GM03348 (cell line): ENCODE data around the gene MACF1.
"Not testable (repeated sequence)": the region's sequence is repeated elsewhere in the genome, so short reads cannot be mapped to it uniquely, and the experiment has no call there.

Source experiments
- DNase-seq: peaks from one replicate; pipeline ENCODE4 v3.0.0; 2012; ENCODE audit warnings: low spot score

MACF1 gene

GRCh38 chr1:39469150-39469549 lies 264.7 kb downstream of the MACF1 start:
- DNase-seq: no peak

GRCh38 chr1:39470040-39470439 lies 265.5 kb downstream of the MACF1 start:
- no peak for DNase-seq

GRCh38 chr1:39472826-39473225 lies 268.3 kb downstream of the MACF1 start:
- DNase-seq: no peak

DNA sequence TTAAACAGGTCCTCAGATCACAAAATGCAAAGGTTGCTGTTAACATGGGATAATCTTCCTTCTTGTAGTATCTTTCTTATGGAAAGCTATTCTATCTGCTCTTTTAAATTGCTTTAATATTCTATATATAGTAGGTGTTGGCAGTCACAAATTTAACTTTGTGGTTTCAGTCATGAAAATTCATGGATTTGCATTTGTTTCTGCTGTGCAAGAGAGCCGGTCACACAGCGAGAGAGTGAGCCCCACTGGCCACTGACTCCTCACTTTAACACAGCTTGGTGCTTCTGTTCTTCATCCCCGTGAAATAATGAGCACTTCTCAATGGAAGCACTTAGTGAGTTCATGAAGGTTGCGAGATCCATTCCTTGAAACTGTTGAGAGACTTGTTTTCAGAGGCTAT lies 268.8 kb downstream of the MACF1 start:
- no peak for DNase-seq

GRCh38 chr1:39474810-39475209 lies 270.3 kb downstream of the MACF1 start:
- no peak for DNase-seq

GRCh38 chr1:39475551-39475950 lies 271.1 kb downstream of the MACF1 start:
- DNase-seq: not testable (repeated sequence)

DNA sequence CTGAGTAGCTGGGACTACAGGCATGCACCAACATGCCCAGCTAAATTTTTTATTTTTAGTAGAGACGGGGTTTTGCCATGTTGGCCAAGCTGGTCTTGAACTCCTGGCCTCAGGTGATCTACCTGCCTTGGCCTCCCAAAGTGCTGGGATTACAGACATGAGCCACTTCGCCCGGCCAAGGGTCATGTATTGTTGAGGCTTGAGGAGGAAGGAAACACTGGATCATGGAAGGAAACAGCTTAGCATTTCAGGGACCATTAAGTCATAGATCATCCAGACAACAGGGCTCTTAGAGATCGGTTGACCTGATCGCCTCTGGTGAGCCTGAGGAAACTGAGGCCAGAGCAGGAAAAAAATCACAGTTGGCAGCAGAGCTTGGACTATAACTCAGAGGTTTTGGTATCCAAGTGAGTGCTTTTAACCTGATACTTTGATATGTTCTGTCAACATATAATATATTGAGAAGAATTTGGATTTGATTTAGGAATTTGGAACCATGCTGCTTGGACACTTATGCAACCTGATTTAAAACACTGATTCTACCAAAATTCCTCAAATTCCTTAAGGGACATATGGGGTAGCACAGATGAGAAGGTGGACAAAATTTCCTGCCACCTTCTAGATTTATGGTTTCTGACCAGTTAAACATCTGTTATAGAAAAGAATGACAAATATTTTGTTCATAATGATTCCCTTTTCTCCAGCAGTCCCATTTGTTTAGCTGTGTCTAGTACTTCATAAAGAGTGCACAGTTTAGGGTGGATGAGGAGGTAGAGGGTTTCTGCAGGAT lies 273.8 kb downstream of the MACF1 start:
- DNase-seq: peak; percentile 37

DNA sequence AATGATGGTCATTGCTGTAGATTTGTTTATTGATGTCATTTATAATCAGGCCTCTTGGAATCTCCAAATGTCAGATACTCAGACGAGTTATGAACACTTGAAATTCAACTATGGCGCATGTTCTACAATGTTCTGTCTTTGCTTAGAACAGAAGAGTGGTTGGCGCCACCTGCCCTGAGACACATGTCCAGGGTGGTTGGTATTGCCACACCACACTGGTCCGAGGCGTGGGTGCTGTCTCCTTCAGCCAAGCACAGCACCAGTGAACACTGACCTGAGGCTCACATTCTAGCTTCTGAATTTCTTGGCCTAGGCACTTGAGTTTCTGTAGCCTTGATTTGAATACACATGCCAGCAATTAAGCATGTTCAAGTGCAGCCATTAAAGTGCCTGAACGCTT lies 276.8 kb downstream of the MACF1 start:
- no peak for DNase-seq

DNA sequence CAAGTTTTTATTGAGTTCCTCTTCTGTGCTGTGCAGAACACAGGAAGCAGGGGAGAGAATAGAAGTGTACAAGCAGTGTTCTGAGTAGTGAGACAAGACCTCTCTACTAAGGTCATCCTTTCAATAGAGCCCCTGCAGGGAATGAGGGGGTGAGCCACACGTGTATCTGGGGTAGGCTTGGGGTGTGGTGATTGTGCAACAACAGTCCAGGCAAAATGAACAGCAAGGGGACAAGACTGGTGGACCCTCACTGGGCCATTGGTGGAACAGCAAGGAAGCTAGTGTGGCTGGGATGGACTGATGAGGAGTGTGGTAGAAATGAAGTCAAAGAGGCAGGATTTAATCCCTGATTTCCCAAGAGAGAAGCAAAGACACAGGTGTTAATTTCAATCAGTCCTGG lies 278.8 kb downstream of the MACF1 start:
- no peak for DNase-seq

GRCh38 chr1:39484564-39484963 lies 280.1 kb downstream of the MACF1 start:
- DNase-seq: no peak

- no peak for DNase-seq
Measured at GRCh38 chr1:39485046-39485803, 280.7 kb downstream of the MACF1 start.

- DNase-seq: no peak
Measured at GRCh38 chr1:39488012-39488545, 283.6 kb downstream of the MACF1 start.

- DNase-seq: no peak
Measured at GRCh38 chr1:39488793-39489566, 284.5 kb downstream of the MACF1 start.

DNA sequence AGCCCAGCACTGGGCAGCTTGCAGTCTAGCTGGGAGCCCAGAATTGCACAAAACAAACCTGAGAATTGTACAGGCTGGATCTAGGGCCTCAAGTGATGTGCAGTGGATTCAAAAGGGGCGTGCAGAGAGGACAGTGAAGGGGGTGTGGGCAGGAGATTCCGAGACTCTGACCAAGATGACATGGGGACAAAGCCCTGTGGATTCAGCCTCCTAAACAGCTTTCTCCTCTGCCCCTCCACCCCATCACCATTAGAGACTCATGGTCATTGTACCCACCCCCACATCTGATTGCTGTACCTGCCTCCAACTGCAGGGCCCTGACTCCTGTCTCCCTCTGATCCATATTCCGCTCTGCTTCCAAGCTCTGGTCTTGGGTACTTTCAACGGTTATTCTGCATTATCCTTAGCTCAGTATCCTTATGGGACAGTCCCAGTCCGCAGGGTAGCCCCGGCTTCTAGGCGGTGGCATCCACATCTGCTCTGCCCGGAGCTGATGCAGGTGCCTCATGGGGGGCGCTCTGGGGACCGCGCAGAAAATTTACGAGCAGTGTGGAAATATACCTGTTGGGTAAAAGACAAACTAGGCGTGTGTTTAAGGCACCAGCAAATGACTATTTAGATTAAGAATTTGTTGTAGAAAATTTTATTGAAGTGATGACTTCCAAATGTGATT lies 285.2 kb downstream of the MACF1 start:
- DNase-seq: no peak

- no peak for DNase-seq
Measured at GRCh38 chr1:39490596-39491145, 286.2 kb downstream of the MACF1 start.

GRCh38 chr1:39491146-39491921 lies 286.8 kb downstream of the MACF1 start, which contains the start of gene BMP8A:
BMP8A (plus strand) TSS chr1:39491636; CDS start chr1:39491992, 356 bp downstream.
- DNase-seq: peak; percentile 92

DNA sequence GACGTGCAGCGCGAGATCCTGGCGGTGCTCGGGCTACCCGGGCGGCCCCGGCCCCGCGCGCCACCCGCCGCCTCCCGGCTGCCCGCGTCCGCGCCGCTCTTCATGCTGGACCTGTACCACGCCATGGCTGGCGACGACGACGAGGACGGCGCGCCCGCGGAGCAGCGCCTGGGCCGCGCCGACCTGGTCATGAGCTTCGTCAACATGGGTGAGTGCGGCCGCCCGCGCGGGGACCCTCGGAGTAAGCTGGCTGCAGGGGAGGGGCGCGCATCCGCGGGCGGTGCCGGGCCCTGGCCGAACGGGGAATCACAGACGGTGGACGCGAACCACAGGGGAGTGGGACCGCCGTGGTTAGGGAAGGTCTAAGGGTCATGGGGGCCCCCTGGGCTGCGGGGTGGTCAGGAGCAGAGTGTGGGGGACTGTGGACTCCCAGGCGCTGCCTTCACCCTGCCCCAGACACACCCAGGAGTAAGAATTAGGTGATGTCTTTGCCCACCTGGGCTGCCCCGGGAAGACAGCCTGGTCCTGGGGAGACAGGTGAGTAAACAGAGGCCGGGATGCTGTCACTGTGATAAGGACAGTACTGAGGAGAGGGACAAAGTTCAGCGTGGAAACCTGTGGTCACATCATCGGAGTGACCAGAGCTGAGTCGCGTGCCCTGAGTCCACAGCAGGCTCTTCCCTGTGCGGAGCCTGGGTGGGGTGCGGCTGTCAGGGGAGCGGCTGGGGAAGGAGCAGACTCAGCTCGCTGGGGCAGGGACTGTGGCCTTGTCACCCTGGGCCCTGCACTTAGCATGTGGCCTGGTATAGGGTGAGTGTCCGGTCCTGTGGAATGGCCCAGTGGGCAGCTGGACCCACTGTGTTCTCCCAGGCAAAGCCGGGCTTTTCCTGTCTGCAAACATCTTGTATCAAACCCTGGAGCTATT lies 287.9 kb downstream of the MACF1 start:
- DNase-seq: not testable (repeated sequence)

- DNase-seq: not testable (repeated sequence)
Measured at GRCh38 chr1:39493043-39493810, 288.7 kb downstream of the MACF1 start.
